Fibroblast of lung (primary cell): ENCODE measurements around the gene DKKL1.

Experiments
- CTCF ChIP-seq, 2 donors: IDR thresholded peaks in 1 of 2; conservative IDR thresholded peaks in 1 of 2; 1 replicate in 1 of 2; 2 replicates in 1 of 2; pipeline ENCODE4 v1.5.1; 2011 to 2012; ENCODE audit warnings: low read length in 2 of 2, control low read depth in 1 of 2, inconsistent platforms in 1 of 2, low read depth in 1 of 2, mild to moderate bottlenecking in 1 of 2
- EZH2 ChIP-seq: IDR thresholded peaks from 2 replicates; pipeline ENCODE4 v1.5.1; 2012; ENCODE audit warnings: low read length, control low read depth, mild to moderate bottlenecking; ENCODE audit errors: missing control alignments

GRCh38 chr19:49389406-49389805 lies 25.7 kb downstream of the DKKL1 start:
- TF ChIP-seq CTCF (conservative IDR thresholded peaks at IDR 0.05 in 1 of 2, IDR thresholded peaks at IDR 0.05 in 1 of 2; ENCODE audit: low read depth in 1 of 2, low read length in 2 of 2) (no peak), EZH2 (no peak)
